GM23338 (cell line): ENCODE measurements around the gene MED27. TPM values are rescaled to one million over a fixed set of nuclear protein-coding genes. Genes with fewer than 3 reads are reported as not detected.

ENCODE experiments used
- ATAC-seq: fragments of 200-7000 bp; cut with Tn5 transposase; 3 replicates; pipeline ENCODE4 v1.9.1; 2020
- DNase-seq: peaks from one replicate; pipeline ENCODE4 v3.0.0-alpha.2; 2015; ENCODE audit warnings: low spot score
- H2AFZ ChIP-seq: fragments of 200-600 bp; sonication (generic); 2 replicates; pipeline ENCODE4 v1.8.0; 2016; ENCODE audit warnings: antibody characterized with exemption, mild to moderate bottlenecking, moderate library complexity
- H3F3A ChIP-seq: fragments of 200-600 bp; sonication (generic); replicated peaks from 2 replicates; pipeline ENCODE4 v1.8.0; 2017; ENCODE audit warnings: antibody characterized with exemption, mixed run types, low read depth
- H3K27ac ChIP-seq: fragments of 200-600 bp; sonication (generic); 2 replicates; pipeline ENCODE4 v1.6.1; 2016; ENCODE audit warnings: low read depth
- H3K27me3 ChIP-seq: fragments of 200-600 bp; sonication (generic); 2 replicates; pipeline ENCODE4 v1.8.0; 2016; ENCODE audit warnings: mild to moderate bottlenecking, mixed run types, moderate library complexity; ENCODE audit not compliant: insufficient read depth
- H3K36me3 ChIP-seq: fragments of 200-600 bp; sonication (generic); 2 replicates; pipeline ENCODE4 v1.8.0; 2016; ENCODE audit warnings: mild to moderate bottlenecking; ENCODE audit not compliant: insufficient read depth
- H3K4me1 ChIP-seq: fragments of 200-600 bp; sonication (generic); 2 replicates; pipeline ENCODE4 v1.8.0; 2016; ENCODE audit warnings: mild to moderate bottlenecking, moderate library complexity; ENCODE audit not compliant: insufficient read depth
- H3K4me2 ChIP-seq: fragments of 200-600 bp; sonication (generic); 2 replicates; pipeline ENCODE4 v1.7.1; 2017; ENCODE audit warnings: mixed run types
- H3K4me3 ChIP-seq: fragments of 200-600 bp; sonication (generic); 2 replicates; pipeline ENCODE4 v1.6.1; 2016; ENCODE audit warnings: mixed run types
- H3K79me2 ChIP-seq: fragments of 200-600 bp; sonication (generic); replicated peaks from 2 replicates; pipeline ENCODE4 v1.8.0; 2017; ENCODE audit warnings: mild to moderate bottlenecking; ENCODE audit not compliant: insufficient read depth
- H3K9me2 ChIP-seq: fragments of 200-600 bp; sonication (generic); 2 replicates; pipeline ENCODE4 v1.8.0; 2017; ENCODE audit not compliant: insufficient read depth
- H4K20me1 ChIP-seq: fragments of 200-600 bp; sonication (generic); replicated peaks from 2 replicates; pipeline ENCODE4 v1.8.0; 2017; ENCODE audit warnings: mild to moderate bottlenecking; ENCODE audit not compliant: insufficient read depth
- H3K27ac Mint-ChIP-seq: 2 replicates; pipeline ENCODE4 v1.8.0; 2020; ENCODE audit warnings: inconsistent platforms, mild to moderate bottlenecking, moderate library complexity, mixed read lengths
- H3K27me3 Mint-ChIP-seq: 3 replicates; pipeline ENCODE4 v1.8.0; 2022; ENCODE audit warnings: low read depth, mild to moderate bottlenecking, moderate library complexity, mixed read lengths, inconsistent platforms; ENCODE audit not compliant: insufficient read depth, poor library complexity
- H3K36me3 Mint-ChIP-seq: 3 replicates; pipeline ENCODE4 v1.8.0; 2021; ENCODE audit warnings: low read depth, mild to moderate bottlenecking, inconsistent platforms, moderate library complexity, mixed read lengths
- H3K4me1 Mint-ChIP-seq: 3 replicates; pipeline ENCODE4 v1.8.0; 2020; ENCODE audit warnings: mild to moderate bottlenecking, inconsistent platforms, mixed read lengths
- H3K4me3 Mint-ChIP-seq: 3 replicates; pipeline ENCODE4 v1.8.0; 2021; ENCODE audit warnings: moderate library complexity, mild to moderate bottlenecking, inconsistent platforms, mixed read lengths
- H3K9me3 Mint-ChIP-seq: 3 replicates; pipeline ENCODE4 v1.8.0; 2020; ENCODE audit warnings: moderate library complexity, mild to moderate bottlenecking, inconsistent platforms, mixed read lengths
- CREB1 ChIP-seq: fragments of 250-450 bp; sonication (Bioruptor Pico); IDR thresholded peaks from 2 replicates; pipeline ENCODE4 v1.5.0; 2020; ENCODE audit warnings: low read depth, mild to moderate bottlenecking, moderate library complexity
- EZH2phosphoT487 ChIP-seq: fragments of 200-600 bp; sonication (generic); IDR thresholded peaks from one replicate; pipeline ENCODE4 v1.8.1; 2018; ENCODE audit warnings: antibody characterized with exemption; ENCODE audit not compliant: unreplicated experiment
- JUNB ChIP-seq: IDR thresholded peaks from one replicate; pipeline ENCODE4 v1.6.1; 2016; ENCODE audit warnings: antibody characterized with exemption; ENCODE audit not compliant: unreplicated experiment
- NANOG ChIP-seq: IDR thresholded peaks from 2 replicates; pipeline ENCODE4 v1.6.1; 2016; ENCODE audit warnings: antibody characterized with exemption, borderline replicate concordance
- POLR2AphosphoS5 ChIP-seq: IDR thresholded peaks from 2 replicates; pipeline ENCODE4 v1.6.1; 2016; ENCODE audit warnings: antibody characterized with exemption, low read depth
- ZNF114 ChIP-seq: fragments of 250-450 bp; sonication (Bioruptor Pico); IDR thresholded peaks from 2 replicates; pipeline ENCODE4 v1.5.0; 2020; ENCODE audit warnings: mild to moderate bottlenecking, moderate library complexity
- ZNF331 ChIP-seq: fragments of 250-450 bp; sonication (Bioruptor Pico); IDR thresholded peaks from 2 replicates; pipeline ENCODE4 v1.5.0; 2020; ENCODE audit warnings: low read depth, mild to moderate bottlenecking, moderate library complexity
- polyA plus RNA-seq: library from polyadenylated mRNA; unstranded; fragments of >200 nt; fragmentation: Nextera tagmentation; extraction: Ambion mirVana; gene quantifications from 2 replicates; pipeline ENCODE4 v1.2.1, GENCODE V29; 2016
- total RNA-seq: library from RNA; depleted of rRNA; stranded (reverse); fragments of >200 nt; shearing (Covaris generic); gene quantifications from 2 replicates; pipeline ENCODE4 v1.2.3, GENCODE V29; 2014
- TF ChIP-seq, protein P1 (sequence below): fragments of 250-450 bp; sonication (Bioruptor Pico); IDR thresholded peaks from 2 replicates; pipeline ENCODE4 v1.5.0; 2020; ENCODE audit warnings: mild to moderate bottlenecking, moderate library complexity

Gene MED27
- total and polyA plus RNA-seq, 2 experiments from 2014 or later = 30.6 to 35.0 TPM

- ATAC-seq (no peak), DNase-seq (no peak)
- Mint-ChIP-seq H3K27me3 (no peaks in the 10 kb centered on the region), H3K27ac (no peak overlapping the region; the same call in 1 of the 2 replicates), H3K36me3 (no peaks in the 10 kb centered on the region), H3K4me1 (peaks cover 30% of the 10 kb centered on the region), H3K9me3 (no peaks in the 10 kb centered on the region; the same call in 2 of the 3 replicates), H3K4me3 (no peak overlapping the region)
- Histone ChIP-seq H3K4me3 (no peak overlapping the region), H4K20me1 (no peaks in the 10 kb centered on the region; the same call in 1 of the 2 replicates), H3K27me3 (no peaks in the 10 kb centered on the region), H3K27ac (no peak overlapping the region), H3K79me2 (no peaks in the 10 kb centered on the region), H3F3A (no peaks in the 10 kb centered on the region), H3K4me1 (peaks cover 15% of the 10 kb centered on the region), H3K4me2 (no peak overlapping the region), H3K36me3 (no peaks in the 10 kb centered on the region), H2AFZ (no peak overlapping the region), H3K9me2 (no peaks in the 10 kb centered on the region)
- TF ChIP-seq, protein P1, sequence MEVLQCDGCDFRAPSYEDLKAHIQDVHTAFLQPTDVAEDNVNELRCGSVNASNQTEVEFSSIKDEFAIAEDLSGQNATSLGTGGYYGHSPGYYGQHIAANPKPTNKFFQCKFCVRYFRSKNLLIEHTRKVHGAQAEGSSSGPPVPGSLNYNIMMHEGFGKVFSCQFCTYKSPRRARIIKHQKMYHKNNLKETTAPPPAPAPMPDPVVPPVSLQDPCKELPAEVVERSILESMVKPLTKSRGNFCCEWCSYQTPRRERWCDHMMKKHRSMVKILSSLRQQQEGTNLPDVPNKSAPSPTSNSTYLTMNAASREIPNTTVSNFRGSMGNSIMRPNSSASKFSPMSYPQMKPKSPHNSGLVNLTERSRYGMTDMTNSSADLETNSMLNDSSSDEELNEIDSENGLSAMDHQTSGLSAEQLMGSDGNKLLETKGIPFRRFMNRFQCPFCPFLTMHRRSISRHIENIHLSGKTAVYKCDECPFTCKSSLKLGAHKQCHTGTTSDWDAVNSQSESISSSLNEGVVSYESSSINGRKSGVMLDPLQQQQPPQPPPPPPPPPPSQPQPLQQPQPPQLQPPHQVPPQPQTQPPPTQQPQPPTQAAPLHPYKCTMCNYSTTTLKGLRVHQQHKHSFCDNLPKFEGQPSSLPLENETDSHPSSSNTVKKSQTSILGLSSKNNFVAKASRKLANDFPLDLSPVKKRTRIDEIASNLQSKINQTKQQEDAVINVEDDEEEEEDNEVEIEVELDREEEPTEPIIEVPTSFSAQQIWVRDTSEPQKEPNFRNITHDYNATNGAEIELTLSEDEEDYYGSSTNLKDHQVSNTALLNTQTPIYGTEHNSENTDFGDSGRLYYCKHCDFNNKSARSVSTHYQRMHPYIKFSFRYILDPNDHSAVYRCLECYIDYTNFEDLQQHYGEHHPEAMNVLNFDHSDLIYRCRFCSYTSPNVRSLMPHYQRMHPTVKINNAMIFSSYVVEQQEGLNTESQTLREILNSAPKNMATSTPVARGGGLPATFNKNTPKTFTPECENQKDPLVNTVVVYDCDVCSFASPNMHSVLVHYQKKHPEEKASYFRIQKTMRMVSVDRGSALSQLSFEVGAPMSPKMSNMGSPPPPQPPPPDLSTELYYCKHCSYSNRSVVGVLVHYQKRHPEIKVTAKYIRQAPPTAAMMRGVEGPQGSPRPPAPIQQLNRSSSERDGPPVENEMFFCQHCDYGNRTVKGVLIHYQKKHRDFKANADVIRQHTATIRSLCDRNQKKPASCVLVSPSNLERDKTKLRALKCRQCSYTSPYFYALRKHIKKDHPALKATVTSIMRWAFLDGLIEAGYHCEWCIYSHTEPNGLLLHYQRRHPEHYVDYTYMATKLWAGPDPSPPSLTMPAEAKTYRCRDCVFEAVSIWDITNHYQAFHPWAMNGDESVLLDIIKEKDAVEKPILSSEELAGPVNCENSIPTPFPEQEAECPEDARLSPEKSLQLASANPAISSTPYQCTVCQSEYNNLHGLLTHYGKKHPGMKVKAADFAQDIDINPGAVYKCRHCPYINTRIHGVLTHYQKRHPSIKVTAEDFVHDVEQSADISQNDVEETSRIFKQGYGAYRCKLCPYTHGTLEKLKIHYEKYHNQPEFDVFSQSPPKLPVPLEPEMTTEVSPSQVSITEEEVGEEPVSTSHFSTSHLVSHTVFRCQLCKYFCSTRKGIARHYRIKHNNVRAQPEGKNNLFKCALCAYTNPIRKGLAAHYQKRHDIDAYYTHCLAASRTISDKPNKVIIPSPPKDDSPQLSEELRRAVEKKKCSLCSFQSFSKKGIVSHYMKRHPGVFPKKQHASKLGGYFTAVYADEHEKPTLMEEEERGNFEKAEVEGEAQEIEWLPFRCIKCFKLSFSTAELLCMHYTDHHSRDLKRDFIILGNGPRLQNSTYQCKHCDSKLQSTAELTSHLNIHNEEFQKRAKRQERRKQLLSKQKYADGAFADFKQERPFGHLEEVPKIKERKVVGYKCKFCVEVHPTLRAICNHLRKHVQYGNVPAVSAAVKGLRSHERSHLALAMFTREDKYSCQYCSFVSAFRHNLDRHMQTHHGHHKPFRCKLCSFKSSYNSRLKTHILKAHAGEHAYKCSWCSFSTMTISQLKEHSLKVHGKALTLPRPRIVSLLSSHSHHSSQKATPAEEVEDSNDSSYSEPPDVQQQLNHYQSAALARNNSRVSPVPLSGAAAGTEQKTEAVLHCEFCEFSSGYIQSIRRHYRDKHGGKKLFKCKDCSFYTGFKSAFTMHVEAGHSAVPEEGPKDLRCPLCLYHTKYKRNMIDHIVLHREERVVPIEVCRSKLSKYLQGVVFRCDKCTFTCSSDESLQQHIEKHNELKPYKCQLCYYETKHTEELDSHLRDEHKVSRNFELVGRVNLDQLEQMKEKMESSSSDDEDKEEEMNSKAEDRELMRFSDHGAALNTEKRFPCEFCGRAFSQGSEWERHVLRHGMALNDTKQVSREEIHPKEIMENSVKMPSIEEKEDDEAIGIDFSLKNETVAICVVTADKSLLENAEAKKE (CRISPR knock-in tag) = no peak
- TF ChIP-seq EZH2phosphoT487 (no peak), NANOG (no peak), ZNF114 (CRISPR knock-in tag) (no peak), JUNB (no peak), POLR2AphosphoS5 (no peak)
Observed at GRCh38 chr9:131925677-131926177, 153.9 kb downstream of the MED27 start.

DNA sequence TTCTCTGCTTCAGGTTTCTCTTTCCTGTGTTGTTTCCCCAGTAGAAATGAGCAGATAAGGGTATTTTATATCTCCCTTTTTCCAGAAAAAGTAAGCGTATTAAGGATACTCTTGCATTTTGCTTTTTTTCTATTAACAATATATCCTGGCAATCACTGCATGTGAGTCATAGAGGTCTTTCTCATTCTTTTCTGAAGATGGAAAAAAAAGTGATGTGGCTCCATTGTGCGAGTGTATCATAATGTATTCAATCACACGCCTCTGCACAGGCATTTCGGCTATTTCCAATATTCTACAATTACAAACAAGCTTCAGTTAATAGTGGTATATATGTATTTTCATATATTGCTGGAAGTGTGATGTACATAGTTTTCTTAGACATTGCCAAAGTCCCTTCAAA lies 155.9 kb downstream of the MED27 start:
- Mint-ChIP-seq H3K27ac (no peak overlapping the region), H3K4me1 (peaks cover 38% of the 10 kb centered on the region), H3K36me3 (no peaks in the 10 kb centered on the region), H3K27me3 (no peaks in the 10 kb centered on the region), H3K4me3 (no peak overlapping the region), H3K9me3 (no peaks in the 10 kb centered on the region; the same call in 2 of the 3 replicates)
- Histone ChIP-seq H3K4me1 (peaks cover 22% of the 10 kb centered on the region), H3F3A (no peaks in the 10 kb centered on the region), H3K9me2 (no peaks in the 10 kb centered on the region), H3K4me3 (no peak overlapping the region), H3K27me3 (no peaks in the 10 kb centered on the region), H3K79me2 (no peaks in the 10 kb centered on the region), H3K36me3 (no peaks in the 10 kb centered on the region), H4K20me1 (peaks cover 6% of the 10 kb centered on the region; the same call in 1 of the 2 replicates), H3K27ac (no peak overlapping the region), H2AFZ (no peak overlapping the region), H3K4me2 (no peak overlapping the region)
- ATAC-seq = no peak
- no peak for DNase-seq
- TF ChIP-seq ZNF331 (CRISPR knock-in tag) (no peak), CREB1 (CRISPR knock-in tag) (no peak)
